ENCODE data around the gene PWWP2A.

- no peak for TF ChIP-seq CTCF (conservative IDR thresholded peaks at IDR 0.05 in 1 of 2, IDR thresholded peaks at IDR 0.05 in 1 of 2; ENCODE audit: extremely low read depth in 1 of 2, insufficient read depth in 1 of 2, low read depth in 1 of 2, low read length in 2 of 2)
- TF ChIP-seq EZH2 (IDR thresholded peaks at IDR 0.05; ENCODE audit: borderline replicate concordance, low read length), result no peak
These were observed 47.7 kb downstream of the PWWP2A start for GRCh38 chr5:160071516-160071915.

Measured in mammary epithelial cell (primary cell).